GM12878 (cell line): ENCODE measurements around the gene SNRPD3. TPM values are rescaled to one million over a fixed set of nuclear protein-coding genes. Genes with fewer than 3 reads are reported as not detected.

Source experiments
- ATAC-seq: fragments of 200-7000 bp; cut with Tn5 transposase; 3 replicates; pipeline ENCODE4 v1.9.1; 2020; ENCODE audit warnings: mild to moderate bottlenecking, moderate library complexity
- BruUV-seq: library from RNA; stranded (reverse); fragments of 400-500 nt; replicated peaks from 2 replicates; lab custom pipeline; 2021; lab: Mats Ljungman, UMichigan
- CTCF ChIA-PET: fragments of 300-600 bp; sonication (Branson Sonifier 250); formaldehyde crosslinking; extraction: SDS; loops from one replicate; lab custom pipeline; 2021; ENCODE audit warnings: inconsistent platforms; lab: Yijun Ruan, JAX
- POLR2A ChIA-PET: fragments of 350-600 bp; formaldehyde crosslinking; extraction: SDS; loops from one replicate; lab custom pipeline; 2021; ENCODE audit warnings: inconsistent platforms; lab: Charles Lee
- RAD21 ChIA-PET: fragments of 300-600 bp; sonication (Branson Sonifier 250); formaldehyde crosslinking; loops from one replicate; lab custom pipeline; 2023; ENCODE audit warnings: antibody characterized with exemption; ENCODE audit not compliant: unreplicated experiment; lab: Charles Lee
- SMC1A ChIA-PET: fragments of 300-600 bp; sonication (Branson Sonifier 250); formaldehyde crosslinking; loops from one replicate; lab custom pipeline; 2023; ENCODE audit not compliant: unreplicated experiment, uncharacterized antibody; lab: Charles Lee
- DNase-seq: peaks from one replicate; pipeline ENCODE4 v3.0.0-alpha.2; 2011; ENCODE audit warnings: low read depth, low spot score
- FAIRE-seq: peaks from 3 replicates; lab custom pipeline; 2011; peaks lifted over from hg19 to GRCh38; lab: Jason Lieb, UNC
- H2AFZ ChIP-seq: 2 replicates; pipeline ENCODE4 v1.6.0; 2011; ENCODE audit warnings: low read depth, low read length, control low read depth; ENCODE audit not compliant: control insufficient read depth
- H3K27ac ChIP-seq: 2 replicates; pipeline ENCODE4 v1.5.1; 2011; ENCODE audit warnings: control low read depth; ENCODE audit not compliant: control insufficient read depth, insufficient read depth
- H3K27me3 ChIP-seq, 2 experiments: replicated peaks in 1 of 2; 2 replicates each; pipeline versions ENCODE4 v1.6.0 to v1.6.1; 2011; ENCODE audit warnings: low read length in 1 of 2; ENCODE audit not compliant: control insufficient read depth in 2 of 2, insufficient read depth in 2 of 2
- H3K36me3 ChIP-seq, 2 experiments: 2 replicates each; pipeline ENCODE4 v1.5.1; 2011; ENCODE audit warnings: low read length in 1 of 2; ENCODE audit not compliant: control insufficient read depth in 2 of 2, insufficient read depth in 2 of 2
- H3K4me1 ChIP-seq: 2 replicates; pipeline ENCODE4 v1.6.1; 2011; ENCODE audit warnings: mild to moderate bottlenecking, low read length, moderate library complexity, mixed read lengths; ENCODE audit not compliant: control insufficient read depth, insufficient read depth
- H3K4me2 ChIP-seq: 2 replicates; pipeline ENCODE4 v1.6.0; 2011; ENCODE audit warnings: control low read depth; ENCODE audit not compliant: control insufficient read depth, insufficient read depth
- H3K4me3 ChIP-seq: fragments of 200-600 bp; sonication (generic); 2 replicates; pipeline ENCODE4 v1.5.1; 2016
- H3K79me2 ChIP-seq: 2 replicates; pipeline ENCODE4 v1.6.0; 2011; ENCODE audit warnings: low read length; ENCODE audit not compliant: control insufficient read depth, insufficient read depth
- H3K9ac ChIP-seq: 2 replicates; pipeline ENCODE4 v1.8.0; 2011; ENCODE audit warnings: low read length, control low read depth, mixed read lengths; ENCODE audit not compliant: control insufficient read depth, insufficient read depth
- H3K9me3 ChIP-seq: replicated peaks from 3 replicates; pipeline ENCODE4 v1.5.1; 2011; ENCODE audit warnings: mild to moderate bottlenecking, low read length; ENCODE audit not compliant: control insufficient read depth, insufficient read depth
- H4K20me1 ChIP-seq: 2 replicates; pipeline ENCODE4 v1.6.0; 2011; ENCODE audit not compliant: control insufficient read depth, insufficient read depth
- BHLHE40 ChIP-seq, 2 experiments: fragments of 450-650 bp in 1 of 2; IDR thresholded peaks; 2 replicates each; pipeline ENCODE4 v1.6.1; 2011 to 2017; ENCODE audit warnings: low read depth in 2 of 2, borderline replicate concordance in 1 of 2, improper control_type of control experiment in 1 of 2, low read length in 1 of 2, mild to moderate bottlenecking in 1 of 2
- CHD1 ChIP-seq: IDR thresholded peaks from 2 replicates; pipeline ENCODE4 v1.6.1; 2012; ENCODE audit warnings: low read depth, low read length, improper control_type of control experiment
- CREM ChIP-seq: IDR thresholded peaks from 2 replicates; pipeline ENCODE4 v1.6.1; 2014; ENCODE audit warnings: antibody characterized with exemption, low read depth
- DPF2 ChIP-seq: fragments of 450-650 bp; IDR thresholded peaks from 2 replicates; pipeline ENCODE4 v1.6.1; 2017; ENCODE audit warnings: mild to moderate bottlenecking
- EED ChIP-seq: sonication (generic); IDR thresholded peaks from 2 replicates; pipeline ENCODE4 v1.6.1; 2016; ENCODE audit warnings: antibody characterized with exemption, low read depth
- IKZF2 ChIP-seq, 2 experiments: fragments of 450-650 bp; IDR thresholded peaks; 2 replicates each; pipeline ENCODE4 v1.6.1; 2017; ENCODE audit warnings: mild to moderate bottlenecking in 2 of 2, moderate library complexity in 2 of 2
- IRF4 ChIP-seq: IDR thresholded peaks from 2 replicates; pipeline ENCODE4 v1.6.1; 2011; ENCODE audit warnings: low read depth, low read length
- KAT2A ChIP-seq: conservative IDR thresholded peaks from 2 replicates; pipeline ENCODE4 v1.6.1; 2011; ENCODE audit warnings: low read depth, low read length; ENCODE audit not compliant: control insufficient read depth
- MEF2A ChIP-seq: IDR thresholded peaks from 2 replicates; pipeline ENCODE4 v1.6.1; 2011; ENCODE audit warnings: low read depth, mild to moderate bottlenecking, low read length, moderate library complexity; ENCODE audit not compliant: insufficient read depth
- NBN ChIP-seq: fragments of 450-650 bp; IDR thresholded peaks from 2 replicates; pipeline ENCODE4 v1.6.1; 2016
- NFYB ChIP-seq: IDR thresholded peaks from 2 replicates; pipeline ENCODE4 v1.6.1; 2011; ENCODE audit warnings: low read depth, mild to moderate bottlenecking, low read length, improper control_type of control experiment, moderate library complexity; ENCODE audit not compliant: insufficient read depth
- NR2C1 ChIP-seq: fragments of 450-650 bp; IDR thresholded peaks from 2 replicates; pipeline ENCODE4 v1.6.1; 2017; ENCODE audit warnings: antibody characterized with exemption, mild to moderate bottlenecking, moderate library complexity
- NR2F1 ChIP-seq: fragments of 450-650 bp; conservative IDR thresholded peaks from 2 replicates; pipeline ENCODE4 v1.6.1; 2017; ENCODE audit warnings: mild to moderate bottlenecking
- RUNX3 ChIP-seq: IDR thresholded peaks from 2 replicates; pipeline ENCODE4 v1.6.1; 2012; ENCODE audit warnings: low read length, inconsistent platforms
- SMARCA5 ChIP-seq: fragments of 450-650 bp; IDR thresholded peaks from 2 replicates; pipeline ENCODE4 v1.6.1; 2017; ENCODE audit warnings: mild to moderate bottlenecking
- SMC3 ChIP-seq: IDR thresholded peaks from 2 replicates; pipeline ENCODE4 v1.6.1; 2011; ENCODE audit warnings: low read length, improper control_type of control experiment, borderline replicate concordance
- YY1 ChIP-seq: IDR thresholded peaks from 2 replicates; pipeline ENCODE4 v1.6.1; 2011; ENCODE audit warnings: low read depth, mild to moderate bottlenecking, low read length
- ZSCAN29 ChIP-seq: fragments of 450-650 bp; IDR thresholded peaks from 2 replicates; pipeline ENCODE4 v1.6.1; 2017; ENCODE audit warnings: mild to moderate bottlenecking, moderate library complexity
- WGBS: methylation state at CpG from one replicate; pipeline ENCODE4 v1.1.6; 2016; ENCODE audit warnings: low lambda C conversion rate; ENCODE audit not compliant: insufficient replicate concordance, insufficient coverage; ENCODE audit errors: missing lambda C conversion rate; 5-methylcytosine and 5-hydroxymethylcytosine counted together
- in situ Hi-C: fragments of 300-500 bp; cut with MboI; formaldehyde crosslinking; loops from 9 replicates; pipeline ENCODE4 v1.14.3; 2018; ENCODE audit warnings: mixed read lengths
- intact Hi-C: fragments of 100-400 bp; cut with micrococcal nuclease; formaldehyde crosslinking; loops from one replicate; pipeline ENCODE4 v1.14.2; 2022; ENCODE audit not compliant: unreplicated experiment
- polyA plus RNA-seq, 11 experiments: library from polyadenylated mRNA; depleted of rRNA in 4 of 11; unstranded in 6 of 11; stranded (reverse) in 5 of 11; fragments of >200 nt; fragmentation: Nextera tagmentation in 4 of 11; fragmentation: Illumina TruSeq in 1 of 11; extraction: Ambion mirVana in 4 of 11; extraction: Trizol in 1 of 11; gene quantifications; 1 replicate in 1 of 11; 2 replicates in 10 of 11; pipeline versions ENCODE4 v1.2.1 to v1.2.3, GENCODE V29; 2011 to 2016; ENCODE audit warnings: inconsistent platforms in 2 of 11, missing spikeins in 2 of 11, low read depth in 1 of 11
- total RNA-seq, 4 experiments: library from RNA; depleted of rRNA in 3 of 4; stranded (reverse); fragments of >200 nt in 3 of 4; fragmentation: Illumina TruSeq in 1 of 4; extraction: Trizol in 1 of 4; gene quantifications; 2 replicates each; pipeline versions ENCODE4 v1.2.1 to v1.2.3, GENCODE V29; 2013 to 2021
- TF ChIP-seq, protein P1 (sequence below), 3 experiments: IDR thresholded peaks in 2 of 3; conservative IDR thresholded peaks in 1 of 3; 2 replicates each; pipeline ENCODE4 v1.5.1; 2011; ENCODE audit warnings: low read depth in 3 of 3, low read length in 3 of 3, mild to moderate bottlenecking in 3 of 3, control low read depth in 2 of 3, moderate library complexity in 2 of 3, inconsistent platforms in 1 of 3, mixed read lengths in 1 of 3; ENCODE audit not compliant: control insufficient read depth in 2 of 3, insufficient read depth in 1 of 3; ENCODE audit errors: extremely low read depth in 1 of 3
- TF ChIP-seq, protein P2 (sequence below): fragments of 450-650 bp; IDR thresholded peaks from 2 replicates; pipeline ENCODE4 v1.6.1; 2017; ENCODE audit warnings: mild to moderate bottlenecking, low read depth, inconsistent platforms; ENCODE audit not compliant: poor library complexity, severe bottlenecking

Gene SNRPD3
- total and polyA plus RNA-seq, 10 of the 15 experiments (the other 5 are each of a cell fraction or from before 2014, with no cell fraction given): 112 to 324 (median 242) TPM

DNA sequence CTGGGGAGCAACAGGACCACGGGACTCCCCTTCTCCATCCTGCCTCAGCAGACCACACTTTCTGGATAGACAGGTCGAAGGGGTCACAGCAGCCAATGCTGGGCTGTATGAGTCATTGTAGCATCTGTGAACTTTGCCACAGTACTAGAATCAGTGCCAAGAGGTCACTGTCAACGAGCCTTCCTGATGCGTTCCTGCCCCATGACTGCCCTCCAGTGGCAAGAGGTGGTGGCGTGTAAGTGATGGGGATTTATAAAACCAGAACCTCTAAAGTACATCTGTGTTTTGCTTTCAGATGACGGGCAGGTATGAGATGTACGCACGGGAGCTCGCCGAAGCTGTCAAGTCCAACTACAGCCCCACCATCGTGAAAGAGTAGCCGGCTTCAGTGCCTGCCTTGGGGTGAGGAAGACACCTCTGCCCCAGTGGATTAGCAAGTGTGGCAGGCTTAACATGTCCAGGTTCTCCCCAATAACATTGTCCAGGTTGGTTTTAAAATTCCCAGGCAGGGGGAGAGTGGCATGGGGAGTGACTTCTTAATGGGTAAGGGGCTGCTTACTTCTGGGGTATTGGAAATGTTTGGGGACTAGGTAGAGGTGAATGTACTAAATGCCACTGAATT lies 30.3 kb upstream of the SNRPD3 start:
- peak; percentile 99 for FAIRE-seq
- TF ChIP-seq NR2C1: peak; percentile 85
- TF ChIP-seq, protein P1, sequence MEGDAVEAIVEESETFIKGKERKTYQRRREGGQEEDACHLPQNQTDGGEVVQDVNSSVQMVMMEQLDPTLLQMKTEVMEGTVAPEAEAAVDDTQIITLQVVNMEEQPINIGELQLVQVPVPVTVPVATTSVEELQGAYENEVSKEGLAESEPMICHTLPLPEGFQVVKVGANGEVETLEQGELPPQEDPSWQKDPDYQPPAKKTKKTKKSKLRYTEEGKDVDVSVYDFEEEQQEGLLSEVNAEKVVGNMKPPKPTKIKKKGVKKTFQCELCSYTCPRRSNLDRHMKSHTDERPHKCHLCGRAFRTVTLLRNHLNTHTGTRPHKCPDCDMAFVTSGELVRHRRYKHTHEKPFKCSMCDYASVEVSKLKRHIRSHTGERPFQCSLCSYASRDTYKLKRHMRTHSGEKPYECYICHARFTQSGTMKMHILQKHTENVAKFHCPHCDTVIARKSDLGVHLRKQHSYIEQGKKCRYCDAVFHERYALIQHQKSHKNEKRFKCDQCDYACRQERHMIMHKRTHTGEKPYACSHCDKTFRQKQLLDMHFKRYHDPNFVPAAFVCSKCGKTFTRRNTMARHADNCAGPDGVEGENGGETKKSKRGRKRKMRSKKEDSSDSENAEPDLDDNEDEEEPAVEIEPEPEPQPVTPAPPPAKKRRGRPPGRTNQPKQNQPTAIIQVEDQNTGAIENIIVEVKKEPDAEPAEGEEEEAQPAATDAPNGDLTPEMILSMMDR (IDR thresholded peaks at IDR 0.05 in 2 of 3, conservative IDR thresholded peaks at IDR 0.05 in 1 of 3; ENCODE audit: control insufficient read depth in 2 of 3, extremely low read depth in 1 of 3, insufficient read depth in 1 of 3, low read depth in 3 of 3, low read length in 3 of 3): peak; percentile 89 to 94 (median 90)
- no peak for TF ChIP-seq NFYB
- TF ChIP-seq SMC3: peak; percentile 95
- peak; percentile 72; the same call in 1 of the 2 replicates for TF ChIP-seq IRF4
- peak; percentile 40; the same call in 1 of the 2 replicates for TF ChIP-seq DPF2
- peak in 1 of 2 experiments; percentile 21; a peak in 1 of 4 replicates for TF ChIP-seq IKZF2 (IDR thresholded peaks at IDR 0.05)
- no peak for TF ChIP-seq KAT2A
- TF ChIP-seq ZSCAN29: no peak
- peak; percentile 99 for TF ChIP-seq NR2F1
- TF ChIP-seq YY1: peak; percentile 61
- 0 out of 2 replicates have a peak, but pooled peaks have one; percentile 17 for TF ChIP-seq MEF2A
- TF ChIP-seq CREM: 0 out of 2 replicates have a peak, but pooled peaks have one; percentile 39
- TF ChIP-seq, protein P2, sequence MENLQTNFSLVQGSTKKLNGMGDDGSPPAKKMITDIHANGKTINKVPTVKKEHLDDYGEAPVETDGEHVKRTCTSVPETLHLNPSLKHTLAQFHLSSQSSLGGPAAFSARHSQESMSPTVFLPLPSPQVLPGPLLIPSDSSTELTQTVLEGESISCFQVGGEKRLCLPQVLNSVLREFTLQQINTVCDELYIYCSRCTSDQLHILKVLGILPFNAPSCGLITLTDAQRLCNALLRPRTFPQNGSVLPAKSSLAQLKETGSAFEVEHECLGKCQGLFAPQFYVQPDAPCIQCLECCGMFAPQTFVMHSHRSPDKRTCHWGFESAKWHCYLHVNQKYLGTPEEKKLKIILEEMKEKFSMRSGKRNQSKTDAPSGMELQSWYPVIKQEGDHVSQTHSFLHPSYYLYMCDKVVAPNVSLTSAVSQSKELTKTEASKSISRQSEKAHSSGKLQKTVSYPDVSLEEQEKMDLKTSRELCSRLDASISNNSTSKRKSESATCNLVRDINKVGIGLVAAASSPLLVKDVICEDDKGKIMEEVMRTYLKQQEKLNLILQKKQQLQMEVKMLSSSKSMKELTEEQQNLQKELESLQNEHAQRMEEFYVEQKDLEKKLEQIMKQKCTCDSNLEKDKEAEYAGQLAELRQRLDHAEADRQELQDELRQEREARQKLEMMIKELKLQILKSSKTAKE: no peak
- peak; percentile 6 to 44; a peak in 1 of 4 replicates for TF ChIP-seq BHLHE40 (IDR thresholded peaks at IDR 0.05; ENCODE audit: borderline replicate concordance in 1 of 2, low read depth in 2 of 2, low read length in 1 of 2)
- peak; percentile 47 for TF ChIP-seq RUNX3
- TF ChIP-seq CHD1: no peak
- TF ChIP-seq EED: 0 out of 2 replicates have a peak, but pooled peaks have one; percentile 28
- TF ChIP-seq NBN: 0 out of 2 replicates have a peak, but pooled peaks have one; percentile 48
- TF ChIP-seq SMARCA5: peak; percentile 48; the same call in 1 of the 2 replicates

More for the DNA sequence above, 30.3 kb upstream of the SNRPD3 start:
- no peaks in the 10 kb centered on the region for H3K9me3 ChIP-seq
- no peaks in the 10 kb centered on the region for H3K79me2 ChIP-seq
- H3K4me1 ChIP-seq: peaks cover 10% of the 10 kb centered on the region
- no peak overlapping the region for H3K27ac ChIP-seq
- in situ Hi-C loops: no loop called here
- BruUV-seq: no TSS peak
- ChIA-PET SMC1A (interaction anchor here (0.8 to 7.7 kb wide), 7 partner anchors 12 to 124 kb away, joined by 3 to 113 read pairs (median 3); no protein-coding TSS in a partner anchor), CTCF (interaction anchor here (0.7 to 11.7 kb wide), 22 partner anchors 9 to 283 kb away, joined by 3 to 213 read pairs (median 4); partner anchors contain the start of gene ADORA2A), POLR2A (interaction anchor here (0.6 kb wide), 1 partner anchor 135 kb away, joined by 5 read pairs; no protein-coding TSS in a partner anchor), RAD21 (interaction anchor here (1.0 to 1.6 kb wide), 6 partner anchors 18 to 200 kb away, joined by 3 to 5 read pairs (median 4); no protein-coding TSS in a partner anchor)
- WGBS: under 1% methylated on average over 12 of the region's 12 CpGs
- H4K20me1 ChIP-seq: no peaks in the 10 kb centered on the region
- DNase-seq (peak; percentile 62), ATAC-seq (peak; percentile 92)
- H3K4me3 ChIP-seq: no peak overlapping the region
- H3K4me2 ChIP-seq: 0 out of 2 replicates have a peak overlapping the region, but pooled peaks have one; percentile 53
- no peak overlapping the region for H3K9ac ChIP-seq
- intact Hi-C loops: loop anchor here (1.0 kb wide), 2 partner anchors 101 to 200 kb away; no protein-coding TSS in a partner anchor
- H2AFZ ChIP-seq: peak overlapping the region; percentile 69
- H3K36me3 ChIP-seq: no peaks in the 10 kb centered on the region
- no peaks in the 10 kb centered on the region for H3K27me3 ChIP-seq
